Hepatocyte (in vitro differentiated cells): Measurements from ENCODE around the gene RPS6KA4.
A peak's percentile ranks its signal among the peaks of the same experiment; 100 is the strongest.

Experiments used
- EZH2 ChIP-seq: fragments of 200-600 bp; sonication (generic); IDR thresholded peaks from 2 replicates; pipeline ENCODE4 v1.6.1; 2016; ENCODE audit warnings: antibody characterized with exemption, mild to moderate bottlenecking, borderline replicate concordance
- EZH2phosphoT487 ChIP-seq: fragments of 200-600 bp; sonication (generic); IDR thresholded peaks from one replicate; pipeline ENCODE4 v1.6.1; 2018; ENCODE audit warnings: antibody characterized with exemption, mild to moderate bottlenecking, low read depth, moderate library complexity; ENCODE audit not compliant: unreplicated experiment, severe bottlenecking
- TF ChIP-seq, protein P1 (sequence below): fragments of 200-600 bp; sonication (generic); IDR thresholded peaks from 2 replicates; pipeline ENCODE4 v1.5.1; 2016; ENCODE audit warnings: antibody characterized with exemption, mild to moderate bottlenecking; ENCODE audit not compliant: poor library complexity

DNA sequence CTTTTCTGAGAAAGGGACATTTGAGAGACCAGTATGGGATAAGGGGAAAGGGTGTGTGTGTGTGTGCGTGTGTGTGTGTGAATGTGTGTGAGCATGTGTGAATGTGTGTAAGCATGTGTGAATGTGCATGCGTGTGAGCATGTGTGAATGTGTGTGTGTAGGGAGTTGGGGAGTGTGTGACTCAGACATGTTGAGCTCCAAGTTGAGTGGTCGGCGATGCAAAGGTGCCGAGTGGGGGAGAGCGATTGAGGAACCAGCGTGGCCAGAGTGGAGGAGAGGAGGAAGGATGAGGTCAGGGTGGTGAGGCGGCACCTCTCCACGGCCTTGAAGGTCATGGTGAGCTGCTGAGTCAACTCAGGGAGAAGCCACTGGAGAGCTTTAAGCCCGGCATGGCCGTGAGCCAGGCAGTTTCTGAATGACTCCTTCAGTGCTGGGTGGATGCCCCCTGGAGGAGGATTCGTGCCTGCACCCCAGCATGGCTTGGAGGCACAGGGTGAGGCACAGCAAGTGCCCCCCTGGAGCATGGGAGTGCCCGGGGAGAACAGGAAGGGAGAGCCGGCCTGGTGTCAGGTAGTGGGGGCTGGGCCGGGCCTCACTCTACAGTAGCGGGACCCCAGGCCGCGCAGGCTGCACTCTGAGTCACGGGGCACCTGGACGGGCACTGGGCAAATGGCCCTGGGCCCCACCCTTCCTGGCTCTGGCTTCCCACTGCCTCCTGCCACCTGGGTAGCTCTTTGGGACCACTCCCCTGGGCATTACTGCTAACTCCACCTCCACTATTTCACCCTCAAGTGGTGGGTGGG, 27.2 kb upstream of the RPS6KA4 start:
- TF ChIP-seq EZH2, result no peak
- TF ChIP-seq, protein P1, sequence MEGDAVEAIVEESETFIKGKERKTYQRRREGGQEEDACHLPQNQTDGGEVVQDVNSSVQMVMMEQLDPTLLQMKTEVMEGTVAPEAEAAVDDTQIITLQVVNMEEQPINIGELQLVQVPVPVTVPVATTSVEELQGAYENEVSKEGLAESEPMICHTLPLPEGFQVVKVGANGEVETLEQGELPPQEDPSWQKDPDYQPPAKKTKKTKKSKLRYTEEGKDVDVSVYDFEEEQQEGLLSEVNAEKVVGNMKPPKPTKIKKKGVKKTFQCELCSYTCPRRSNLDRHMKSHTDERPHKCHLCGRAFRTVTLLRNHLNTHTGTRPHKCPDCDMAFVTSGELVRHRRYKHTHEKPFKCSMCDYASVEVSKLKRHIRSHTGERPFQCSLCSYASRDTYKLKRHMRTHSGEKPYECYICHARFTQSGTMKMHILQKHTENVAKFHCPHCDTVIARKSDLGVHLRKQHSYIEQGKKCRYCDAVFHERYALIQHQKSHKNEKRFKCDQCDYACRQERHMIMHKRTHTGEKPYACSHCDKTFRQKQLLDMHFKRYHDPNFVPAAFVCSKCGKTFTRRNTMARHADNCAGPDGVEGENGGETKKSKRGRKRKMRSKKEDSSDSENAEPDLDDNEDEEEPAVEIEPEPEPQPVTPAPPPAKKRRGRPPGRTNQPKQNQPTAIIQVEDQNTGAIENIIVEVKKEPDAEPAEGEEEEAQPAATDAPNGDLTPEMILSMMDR, result peak; percentile 42
- TF ChIP-seq EZH2phosphoT487, result no peak
